HEK293 (cell line): ENCODE data around the gene SUV39H2.

ENCODE experiments used
- HOXC10 ChIP-seq: sonication (generic); formaldehyde crosslinking; IDR thresholded peaks from 2 replicates; pipeline ENCODE4 v1.8.1; 2023; ENCODE audit warnings: mild to moderate bottlenecking, missing genetic modification reagents
- MEIS1 ChIP-seq: sonication (generic); formaldehyde crosslinking; IDR thresholded peaks from 2 replicates; pipeline ENCODE4 v1.8.1; 2022; ENCODE audit warnings: missing genetic modification reagents, mild to moderate bottlenecking, borderline replicate concordance
- SETDB1 ChIP-seq: IDR thresholded peaks from one replicate; pipeline ENCODE4 v1.6.1; 2017; ENCODE audit warnings: mild to moderate bottlenecking, low read length, moderate library complexity, mixed read lengths; ENCODE audit not compliant: insufficient read length
- SP7 ChIP-seq: fragments of 450-650 bp; formaldehyde crosslinking; IDR thresholded peaks from 2 replicates; pipeline ENCODE4 v1.5.1; 2016; ENCODE audit warnings: missing biosample characterization, missing genetic modification characterization
- ZBTB1 ChIP-seq: fragments of 450-650 bp; formaldehyde crosslinking; IDR thresholded peaks from 2 replicates; pipeline ENCODE4 v1.5.1; 2016; ENCODE audit warnings: missing biosample characterization, missing genetic modification characterization
- ZBTB8A ChIP-seq: fragments of 450-650 bp; formaldehyde crosslinking; IDR thresholded peaks from 2 replicates; pipeline ENCODE4 v1.5.1; 2016; ENCODE audit warnings: missing biosample characterization, missing genetic modification characterization
- ZNF112 ChIP-seq: fragments of 450-650 bp; formaldehyde crosslinking; IDR thresholded peaks from 2 replicates; pipeline ENCODE4 v1.5.0; 2017; ENCODE audit warnings: missing biosample characterization, missing genetic modification characterization
- ZNF148 ChIP-seq: fragments of 450-650 bp; formaldehyde crosslinking; IDR thresholded peaks from 2 replicates; pipeline ENCODE4 v1.5.0; 2017; ENCODE audit warnings: missing biosample characterization, missing genetic modification characterization, borderline replicate concordance
- ZNF169 ChIP-seq: fragments of 450-650 bp; formaldehyde crosslinking; IDR thresholded peaks from 2 replicates; pipeline ENCODE4 v1.5.1; 2016; ENCODE audit warnings: missing biosample characterization, missing genetic modification characterization
- ZNF239 ChIP-seq: fragments of 450-650 bp; formaldehyde crosslinking; IDR thresholded peaks from 2 replicates; pipeline ENCODE4 v1.5.1; 2016; ENCODE audit warnings: missing biosample characterization, missing genetic modification characterization
- ZNF24 ChIP-seq: fragments of 450-650 bp; formaldehyde crosslinking; IDR thresholded peaks from 2 replicates; pipeline ENCODE4 v1.5.1; 2016; ENCODE audit warnings: missing biosample characterization, missing genetic modification characterization
- ZNF292 ChIP-seq: fragments of 450-650 bp; formaldehyde crosslinking; IDR thresholded peaks from 2 replicates; pipeline ENCODE4 v1.5.1; 2016; ENCODE audit warnings: low read depth, missing biosample characterization, missing genetic modification characterization, borderline replicate concordance
- ZNF501 ChIP-seq: fragments of 450-650 bp; formaldehyde crosslinking; IDR thresholded peaks from 2 replicates; pipeline ENCODE4 v1.5.1; 2016; ENCODE audit warnings: missing biosample characterization, missing genetic modification characterization
- ZNF518A ChIP-seq: fragments of 450-650 bp; formaldehyde crosslinking; conservative IDR thresholded peaks from 2 replicates; pipeline ENCODE4 v1.5.1; 2016; ENCODE audit warnings: low read depth, missing biosample characterization, missing genetic modification characterization
- ZNF580 ChIP-seq: fragments of 450-650 bp; formaldehyde crosslinking; IDR thresholded peaks from 2 replicates; pipeline ENCODE4 v1.5.1; 2016; ENCODE audit warnings: missing biosample characterization, missing genetic modification characterization
- TF ChIP-seq, protein P1 (sequence below): fragments of 450-650 bp; formaldehyde crosslinking; IDR thresholded peaks from 2 replicates; pipeline ENCODE4 v1.5.1; 2016; ENCODE audit warnings: missing biosample characterization, missing genetic modification characterization, low read depth
- TF ChIP-seq, protein P2 (sequence below): fragments of 450-650 bp; IDR thresholded peaks from 2 replicates; pipeline ENCODE4 v1.5.1; 2018; ENCODE audit warnings: missing biosample characterization, missing genetic modification characterization
- TF ChIP-seq, protein P3 (sequence below): fragments of 450-650 bp; formaldehyde crosslinking; IDR thresholded peaks from 2 replicates; pipeline ENCODE4 v1.5.1; 2017; ENCODE audit warnings: missing biosample characterization, missing genetic modification characterization
- TF ChIP-seq, protein P4 (sequence below): fragments of 450-650 bp; formaldehyde crosslinking; IDR thresholded peaks from 2 replicates; pipeline ENCODE4 v1.5.1; 2016; ENCODE audit warnings: missing biosample characterization, missing genetic modification characterization
- TF ChIP-seq, protein P5 (sequence below): fragments of 450-650 bp; formaldehyde crosslinking; IDR thresholded peaks from 2 replicates; pipeline ENCODE4 v1.5.1; 2016; ENCODE audit warnings: missing biosample characterization, missing genetic modification characterization

Gene SUV39H2

DNA sequence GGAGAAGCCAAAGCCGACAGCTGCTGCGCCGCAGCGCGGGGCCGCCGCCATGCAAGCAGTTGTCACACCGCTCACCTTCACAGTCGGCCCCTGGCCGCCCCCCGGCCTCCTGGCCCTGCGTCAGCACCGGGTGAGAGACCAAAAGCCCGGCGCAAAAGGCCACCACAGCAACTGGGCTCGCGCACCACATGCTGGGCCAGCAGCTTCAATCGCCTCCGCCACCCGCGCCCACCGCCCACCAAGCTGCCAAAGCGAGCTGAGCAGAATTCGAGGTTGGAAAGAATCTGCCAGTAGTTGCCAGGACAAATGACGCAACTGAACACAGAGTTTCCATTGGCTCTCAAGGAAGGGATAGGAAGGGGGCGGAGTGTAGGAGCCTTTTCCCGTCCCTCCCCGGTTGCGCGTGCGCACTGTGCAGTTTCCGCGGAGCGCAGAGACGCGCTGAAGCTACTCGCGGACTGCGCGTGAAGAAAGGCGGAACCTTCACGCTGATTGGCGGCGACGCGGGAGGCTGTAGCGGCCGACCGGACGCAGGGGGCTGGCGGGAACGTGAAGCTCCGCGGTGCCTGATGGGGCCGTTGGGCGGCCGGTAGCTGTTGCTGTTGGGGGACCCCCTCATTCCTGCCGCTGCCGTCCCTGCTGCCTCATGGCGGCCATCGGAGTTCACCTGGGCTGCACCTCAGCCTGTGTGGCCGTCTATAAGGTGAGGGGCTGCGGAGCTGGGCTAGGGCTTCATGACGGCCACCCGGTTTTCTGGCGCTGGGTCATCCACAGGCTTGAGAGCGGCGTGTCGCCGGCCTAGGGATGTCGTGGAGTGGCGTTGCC, 40.7 kb upstream of the SUV39H2 start, which contains the start of the genes CDNF, HSPA14 and MSANTD7 (continued):
- TF ChIP-seq ZNF518A (tag by site-specific recombination) = no peak
- TF ChIP-seq, protein P1, sequence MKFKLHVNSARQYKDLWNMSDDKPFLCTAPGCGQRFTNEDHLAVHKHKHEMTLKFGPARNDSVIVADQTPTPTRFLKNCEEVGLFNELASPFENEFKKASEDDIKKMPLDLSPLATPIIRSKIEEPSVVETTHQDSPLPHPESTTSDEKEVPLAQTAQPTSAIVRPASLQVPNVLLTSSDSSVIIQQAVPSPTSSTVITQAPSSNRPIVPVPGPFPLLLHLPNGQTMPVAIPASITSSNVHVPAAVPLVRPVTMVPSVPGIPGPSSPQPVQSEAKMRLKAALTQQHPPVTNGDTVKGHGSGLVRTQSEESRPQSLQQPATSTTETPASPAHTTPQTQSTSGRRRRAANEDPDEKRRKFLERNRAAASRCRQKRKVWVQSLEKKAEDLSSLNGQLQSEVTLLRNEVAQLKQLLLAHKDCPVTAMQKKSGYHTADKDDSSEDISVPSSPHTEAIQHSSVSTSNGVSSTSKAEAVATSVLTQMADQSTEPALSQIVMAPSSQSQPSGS (tag by site-specific recombination) = peak; percentile 59; the same call in 1 of the 2 replicates
- no peak for TF ChIP-seq SETDB1
- peak; percentile 48; the same call in 1 of the 2 replicates for TF ChIP-seq ZBTB8A (tag by site-specific recombination)
- TF ChIP-seq MEIS1 = no peak
- peak; percentile 93 for TF ChIP-seq ZNF501 (tag by site-specific recombination)
- TF ChIP-seq, protein P2, sequence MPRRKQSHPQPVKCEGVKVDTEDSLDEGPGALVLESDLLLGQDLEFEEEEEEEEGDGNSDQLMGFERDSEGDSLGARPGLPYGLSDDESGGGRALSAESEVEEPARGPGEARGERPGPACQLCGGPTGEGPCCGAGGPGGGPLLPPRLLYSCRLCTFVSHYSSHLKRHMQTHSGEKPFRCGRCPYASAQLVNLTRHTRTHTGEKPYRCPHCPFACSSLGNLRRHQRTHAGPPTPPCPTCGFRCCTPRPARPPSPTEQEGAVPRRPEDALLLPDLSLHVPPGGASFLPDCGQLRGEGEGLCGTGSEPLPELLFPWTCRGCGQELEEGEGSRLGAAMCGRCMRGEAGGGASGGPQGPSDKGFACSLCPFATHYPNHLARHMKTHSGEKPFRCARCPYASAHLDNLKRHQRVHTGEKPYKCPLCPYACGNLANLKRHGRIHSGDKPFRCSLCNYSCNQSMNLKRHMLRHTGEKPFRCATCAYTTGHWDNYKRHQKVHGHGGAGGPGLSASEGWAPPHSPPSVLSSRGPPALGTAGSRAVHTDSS (tag by site-specific recombination) = no peak
- no peak for TF ChIP-seq ZNF112 (tag by site-specific recombination)
- TF ChIP-seq, protein P3, sequence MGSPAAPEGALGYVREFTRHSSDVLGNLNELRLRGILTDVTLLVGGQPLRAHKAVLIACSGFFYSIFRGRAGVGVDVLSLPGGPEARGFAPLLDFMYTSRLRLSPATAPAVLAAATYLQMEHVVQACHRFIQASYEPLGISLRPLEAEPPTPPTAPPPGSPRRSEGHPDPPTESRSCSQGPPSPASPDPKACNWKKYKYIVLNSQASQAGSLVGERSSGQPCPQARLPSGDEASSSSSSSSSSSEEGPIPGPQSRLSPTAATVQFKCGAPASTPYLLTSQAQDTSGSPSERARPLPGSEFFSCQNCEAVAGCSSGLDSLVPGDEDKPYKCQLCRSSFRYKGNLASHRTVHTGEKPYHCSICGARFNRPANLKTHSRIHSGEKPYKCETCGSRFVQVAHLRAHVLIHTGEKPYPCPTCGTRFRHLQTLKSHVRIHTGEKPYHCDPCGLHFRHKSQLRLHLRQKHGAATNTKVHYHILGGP (tag by site-specific recombination) = no peak
- no peak for TF ChIP-seq ZNF169 (tag by site-specific recombination)
- TF ChIP-seq ZNF292 (tag by site-specific recombination) = no peak
- TF ChIP-seq, protein P4, sequence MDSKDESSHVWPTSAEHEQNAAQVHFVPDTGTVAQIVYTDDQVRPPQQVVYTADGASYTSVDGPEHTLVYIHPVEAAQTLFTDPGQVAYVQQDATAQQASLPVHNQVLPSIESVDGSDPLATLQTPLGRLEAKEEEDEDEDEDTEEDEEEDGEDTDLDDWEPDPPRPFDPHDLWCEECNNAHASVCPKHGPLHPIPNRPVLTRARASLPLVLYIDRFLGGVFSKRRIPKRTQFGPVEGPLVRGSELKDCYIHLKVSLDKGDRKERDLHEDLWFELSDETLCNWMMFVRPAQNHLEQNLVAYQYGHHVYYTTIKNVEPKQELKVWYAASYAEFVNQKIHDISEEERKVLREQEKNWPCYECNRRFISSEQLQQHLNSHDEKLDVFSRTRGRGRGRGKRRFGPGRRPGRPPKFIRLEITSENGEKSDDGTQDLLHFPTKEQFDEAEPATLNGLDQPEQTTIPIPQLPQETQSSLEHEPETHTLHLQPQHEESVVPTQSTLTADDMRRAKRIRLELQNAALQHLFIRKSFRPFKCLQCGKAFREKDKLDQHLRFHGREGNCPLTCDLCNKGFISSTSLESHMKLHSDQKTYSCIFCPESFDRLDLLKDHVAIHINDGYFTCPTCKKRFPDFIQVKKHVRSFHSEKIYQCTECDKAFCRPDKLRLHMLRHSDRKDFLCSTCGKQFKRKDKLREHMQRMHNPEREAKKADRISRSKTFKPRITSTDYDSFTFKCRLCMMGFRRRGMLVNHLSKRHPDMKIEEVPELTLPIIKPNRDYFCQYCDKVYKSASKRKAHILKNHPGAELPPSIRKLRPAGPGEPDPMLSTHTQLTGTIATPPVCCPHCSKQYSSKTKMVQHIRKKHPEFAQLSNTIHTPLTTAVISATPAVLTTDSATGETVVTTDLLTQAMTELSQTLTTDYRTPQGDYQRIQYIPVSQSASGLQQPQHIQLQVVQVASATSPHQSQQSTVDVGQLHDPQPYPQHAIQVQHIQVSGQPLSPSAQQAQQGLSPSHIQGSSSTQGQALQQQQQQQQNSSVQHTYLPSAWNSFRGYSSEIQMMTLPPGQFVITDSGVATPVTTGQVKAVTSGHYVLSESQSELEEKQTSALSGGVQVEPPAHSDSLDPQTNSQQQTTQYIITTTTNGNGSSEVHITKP (tag by site-specific recombination) = no peak
- 0 out of 2 replicates have a peak, but pooled peaks have one; percentile 35 for TF ChIP-seq ZNF580 (tag by site-specific recombination)
- 0 out of 2 replicates have a peak, but pooled peaks have one; percentile 17 for TF ChIP-seq ZNF24 (tag by site-specific recombination)
- no peak for TF ChIP-seq ZNF148 (tag by site-specific recombination)
- 0 out of 2 replicates have a peak, but pooled peaks have one; percentile 35 for TF ChIP-seq HOXC10 (CRISPR knock-in tag)
- TF ChIP-seq SP7 (tag by site-specific recombination) = peak; percentile 40; the same call in 1 of the 2 replicates
- no peak for TF ChIP-seq ZNF239
- TF ChIP-seq, protein P5, sequence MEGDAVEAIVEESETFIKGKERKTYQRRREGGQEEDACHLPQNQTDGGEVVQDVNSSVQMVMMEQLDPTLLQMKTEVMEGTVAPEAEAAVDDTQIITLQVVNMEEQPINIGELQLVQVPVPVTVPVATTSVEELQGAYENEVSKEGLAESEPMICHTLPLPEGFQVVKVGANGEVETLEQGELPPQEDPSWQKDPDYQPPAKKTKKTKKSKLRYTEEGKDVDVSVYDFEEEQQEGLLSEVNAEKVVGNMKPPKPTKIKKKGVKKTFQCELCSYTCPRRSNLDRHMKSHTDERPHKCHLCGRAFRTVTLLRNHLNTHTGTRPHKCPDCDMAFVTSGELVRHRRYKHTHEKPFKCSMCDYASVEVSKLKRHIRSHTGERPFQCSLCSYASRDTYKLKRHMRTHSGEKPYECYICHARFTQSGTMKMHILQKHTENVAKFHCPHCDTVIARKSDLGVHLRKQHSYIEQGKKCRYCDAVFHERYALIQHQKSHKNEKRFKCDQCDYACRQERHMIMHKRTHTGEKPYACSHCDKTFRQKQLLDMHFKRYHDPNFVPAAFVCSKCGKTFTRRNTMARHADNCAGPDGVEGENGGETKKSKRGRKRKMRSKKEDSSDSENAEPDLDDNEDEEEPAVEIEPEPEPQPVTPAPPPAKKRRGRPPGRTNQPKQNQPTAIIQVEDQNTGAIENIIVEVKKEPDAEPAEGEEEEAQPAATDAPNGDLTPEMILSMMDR (tag by site-specific recombination) = no peak
- TF ChIP-seq ZBTB1 (tag by site-specific recombination) = no peak
